ENCODE data around the gene EEF1A1.

The EEF1A1 gene

DNA sequence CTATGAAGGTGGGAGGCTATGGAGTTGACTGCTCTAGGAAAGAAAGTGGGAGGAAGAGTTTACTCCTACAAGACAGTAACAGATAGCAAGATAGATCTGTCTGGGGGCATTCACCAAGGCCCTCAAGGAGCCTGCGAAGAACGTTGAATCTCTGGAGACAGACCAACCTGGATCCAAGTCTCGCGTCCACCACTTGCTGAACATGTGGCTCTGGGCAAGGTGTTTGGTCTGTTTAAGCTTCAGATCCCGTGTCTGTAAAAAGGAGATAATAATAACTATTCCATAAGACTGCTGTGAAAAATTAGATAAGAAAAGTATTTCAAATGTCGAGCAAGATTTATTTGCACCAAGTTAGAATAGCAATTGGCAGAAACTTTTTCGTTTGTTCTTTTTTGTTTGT is 8.1 kb upstream of the EEF1A1 start:
- Histone ChIP-seq H3K27me3 (ENCODE audit: low read depth, low read length) (no peaks in the 10 kb centered on the region), H3K9ac (ENCODE audit: low read length) (no peak overlapping the region), H3K4me3 (ENCODE audit: low read length) (no peak overlapping the region), H3K9me3 (ENCODE audit: insufficient read depth, low read length) (no peaks in the 10 kb centered on the region), H2AFZ (ENCODE audit: low read depth, low read length) (no peak overlapping the region), H3K4me1 (ENCODE audit: low read length) (peaks cover 5% of the 10 kb centered on the region), H3K79me2 (ENCODE audit: low read length) (no peaks in the 10 kb centered on the region), H4K20me1 (ENCODE audit: insufficient read depth, low read length) (no peaks in the 10 kb centered on the region), H3K4me2 (ENCODE audit: low read length) (no peak overlapping the region), H3K27ac (ENCODE audit: low read length) (no peak overlapping the region), H3K36me3 (replicated peaks; ENCODE audit: low read depth, low read length) (no peaks in the 10 kb centered on the region)
- no peak for TF ChIP-seq EZH2phosphoT487 (IDR thresholded peaks at IDR 0.05; ENCODE audit: low read depth)
- TF ChIP-seq, protein P1, sequence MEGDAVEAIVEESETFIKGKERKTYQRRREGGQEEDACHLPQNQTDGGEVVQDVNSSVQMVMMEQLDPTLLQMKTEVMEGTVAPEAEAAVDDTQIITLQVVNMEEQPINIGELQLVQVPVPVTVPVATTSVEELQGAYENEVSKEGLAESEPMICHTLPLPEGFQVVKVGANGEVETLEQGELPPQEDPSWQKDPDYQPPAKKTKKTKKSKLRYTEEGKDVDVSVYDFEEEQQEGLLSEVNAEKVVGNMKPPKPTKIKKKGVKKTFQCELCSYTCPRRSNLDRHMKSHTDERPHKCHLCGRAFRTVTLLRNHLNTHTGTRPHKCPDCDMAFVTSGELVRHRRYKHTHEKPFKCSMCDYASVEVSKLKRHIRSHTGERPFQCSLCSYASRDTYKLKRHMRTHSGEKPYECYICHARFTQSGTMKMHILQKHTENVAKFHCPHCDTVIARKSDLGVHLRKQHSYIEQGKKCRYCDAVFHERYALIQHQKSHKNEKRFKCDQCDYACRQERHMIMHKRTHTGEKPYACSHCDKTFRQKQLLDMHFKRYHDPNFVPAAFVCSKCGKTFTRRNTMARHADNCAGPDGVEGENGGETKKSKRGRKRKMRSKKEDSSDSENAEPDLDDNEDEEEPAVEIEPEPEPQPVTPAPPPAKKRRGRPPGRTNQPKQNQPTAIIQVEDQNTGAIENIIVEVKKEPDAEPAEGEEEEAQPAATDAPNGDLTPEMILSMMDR (IDR thresholded peaks at IDR 0.05; ENCODE audit: low read depth, low read length) = no peak

DNA sequence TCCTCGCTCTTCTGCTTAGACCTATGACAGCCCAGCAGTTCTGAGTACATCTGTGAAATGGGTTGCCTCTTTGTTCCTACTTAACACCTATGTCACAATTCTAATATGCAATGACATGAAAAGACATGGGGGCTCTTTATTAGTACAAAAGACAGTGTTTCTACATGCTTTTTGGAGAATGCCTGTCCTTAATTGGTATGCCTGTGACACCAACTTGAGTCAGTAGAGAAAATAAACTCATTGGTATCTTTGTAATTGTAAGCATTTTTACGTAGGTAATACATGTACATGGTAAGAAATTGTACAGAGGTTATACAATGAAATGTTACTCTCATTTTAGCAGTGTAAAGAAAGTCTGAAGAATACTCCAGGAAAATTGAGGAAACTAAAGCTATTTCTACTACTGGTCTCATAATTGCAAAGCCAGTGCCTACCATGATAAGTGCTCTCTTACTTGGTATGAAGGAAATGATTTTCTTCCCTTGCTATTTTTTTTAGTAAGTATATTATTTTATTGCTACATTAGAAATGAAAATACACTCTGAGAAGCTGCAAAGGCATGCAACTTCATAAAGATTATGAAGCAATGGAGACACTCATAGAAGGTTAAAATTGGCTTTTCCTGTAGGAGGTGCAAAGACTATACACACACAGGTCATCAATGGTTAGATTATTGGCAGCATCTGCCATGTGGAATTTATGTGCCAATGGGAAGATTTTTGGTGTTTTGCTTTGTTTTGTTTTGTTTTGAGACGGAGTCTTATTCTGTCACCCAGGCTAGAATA is 4.9 kb upstream of the EEF1A1 start:
- H3K9me3 ChIP-seq (ENCODE audit: insufficient read depth, low read length) = no peaks in the 10 kb centered on the region
- H3K27ac ChIP-seq (ENCODE audit: low read length) = no peak overlapping the region
- no peaks in the 10 kb centered on the region for H3K27me3 ChIP-seq (ENCODE audit: low read depth, low read length)
- peaks cover 21% of the 10 kb centered on the region for H3K79me2 ChIP-seq (ENCODE audit: low read length)
- no peak overlapping the region for H3K9ac ChIP-seq (ENCODE audit: low read length)
- no peak overlapping the region for H3K4me3 ChIP-seq (ENCODE audit: low read length)
- TF ChIP-seq, protein P1 (IDR thresholded peaks at IDR 0.05; ENCODE audit: low read depth, low read length) = no peak
- no peak for TF ChIP-seq EZH2phosphoT487 (IDR thresholded peaks at IDR 0.05; ENCODE audit: low read depth)
- no peaks in the 10 kb centered on the region for H4K20me1 ChIP-seq (ENCODE audit: insufficient read depth, low read length)
- peaks cover 16% of the 10 kb centered on the region for H3K4me1 ChIP-seq (ENCODE audit: low read length)
- H3K36me3 ChIP-seq (replicated peaks; ENCODE audit: low read depth, low read length) = peaks cover under 1% of the 10 kb centered on the region
- no peak overlapping the region for H3K4me2 ChIP-seq (ENCODE audit: low read length)
- no peak overlapping the region for H2AFZ ChIP-seq (ENCODE audit: low read depth, low read length)

DNA sequence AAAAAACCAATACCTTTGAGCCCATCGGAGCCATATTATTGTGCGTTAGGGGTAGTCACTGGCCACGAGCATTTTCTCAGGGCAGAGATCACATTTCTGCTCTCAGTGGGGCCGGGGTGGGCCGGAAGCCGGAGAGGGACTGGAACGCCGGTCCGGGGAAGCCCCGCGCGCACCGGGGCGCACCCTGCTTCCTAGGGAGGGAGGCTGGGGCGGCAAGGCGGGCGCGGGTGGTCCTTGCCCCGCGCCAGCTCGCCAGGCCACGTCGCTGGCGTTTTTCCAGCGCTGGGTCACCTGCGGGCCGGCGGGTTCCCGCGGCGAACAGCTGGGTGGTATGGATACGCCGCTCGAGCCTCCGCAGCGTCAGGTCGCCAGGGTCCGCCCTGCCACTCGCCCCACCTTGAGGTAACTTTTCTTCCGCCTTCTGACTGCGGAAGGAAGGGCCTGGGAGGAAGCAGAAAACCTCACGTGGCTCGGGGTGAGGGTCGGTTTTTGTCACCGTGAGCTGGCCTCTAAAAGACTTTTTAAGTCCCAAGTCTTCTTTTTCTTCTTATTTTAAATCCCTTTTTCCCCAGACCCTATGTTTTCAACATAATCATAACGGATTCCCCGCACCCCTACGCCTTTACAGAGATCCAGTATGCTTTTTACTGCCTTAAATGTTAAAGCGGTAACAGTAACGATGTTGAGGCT is 2.7 kb upstream of the EEF1A1 start:
- peak overlapping the region; percentile 95 for H3K27ac ChIP-seq (ENCODE audit: low read length)
- peaks cover 14% of the 10 kb centered on the region for H4K20me1 ChIP-seq (ENCODE audit: insufficient read depth, low read length)
- H3K9ac ChIP-seq (ENCODE audit: low read length) = peak overlapping the region; percentile 90
- H2AFZ ChIP-seq (ENCODE audit: low read depth, low read length) = peak overlapping the region; percentile 84
- H3K4me2 ChIP-seq (ENCODE audit: low read length) = peak overlapping the region; percentile 84
- H3K27me3 ChIP-seq (ENCODE audit: low read depth, low read length) = no peaks in the 10 kb centered on the region
- no peak for TF ChIP-seq EZH2phosphoT487 (IDR thresholded peaks at IDR 0.05; ENCODE audit: low read depth)
- TF ChIP-seq, protein P1 (IDR thresholded peaks at IDR 0.05; ENCODE audit: low read depth, low read length) = no peak
- H3K36me3 ChIP-seq (replicated peaks; ENCODE audit: low read depth, low read length) = peaks cover 21% of the 10 kb centered on the region
- H3K4me1 ChIP-seq (ENCODE audit: low read length) = peaks cover 26% of the 10 kb centered on the region
- peaks cover 42% of the 10 kb centered on the region for H3K79me2 ChIP-seq (ENCODE audit: low read length)
- peak overlapping the region; percentile 92 for H3K4me3 ChIP-seq (ENCODE audit: low read length)
- no peaks in the 10 kb centered on the region for H3K9me3 ChIP-seq (ENCODE audit: insufficient read depth, low read length)

DNA sequence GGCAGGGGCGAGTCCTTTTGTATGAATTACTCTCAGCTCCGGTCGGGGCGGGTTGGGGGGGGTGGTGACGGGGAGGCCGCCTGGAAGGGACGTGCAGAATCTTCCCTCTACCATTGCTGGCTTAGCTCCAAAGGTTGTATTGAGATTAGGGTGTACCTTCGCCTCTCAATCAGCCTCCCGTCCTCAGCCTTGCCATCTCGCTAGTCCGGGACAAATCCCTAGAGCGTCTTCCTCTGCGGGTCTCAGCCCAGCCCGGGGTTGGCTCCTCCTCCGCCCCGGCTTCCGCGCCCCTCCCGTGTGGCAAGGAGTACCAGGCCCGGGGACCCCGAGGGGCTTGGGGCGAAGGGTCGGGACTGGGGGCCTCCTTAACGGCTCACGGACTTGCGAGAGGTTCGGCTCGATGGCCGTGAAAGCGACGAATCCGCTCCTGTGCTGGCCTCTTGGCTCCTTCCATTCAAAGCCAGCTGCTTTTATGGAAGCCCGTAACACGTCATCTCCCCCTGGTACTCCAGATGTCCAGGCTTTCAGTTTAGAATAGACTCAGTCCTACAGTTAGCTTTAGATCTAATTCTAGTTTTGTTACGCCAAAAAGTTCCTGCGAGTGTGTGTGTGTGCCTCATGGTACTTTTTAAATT is 636 bp upstream of the EEF1A1 start:
- Histone ChIP-seq H4K20me1 (ENCODE audit: insufficient read depth, low read length) (peaks cover 33% of the 10 kb centered on the region), H3K27me3 (ENCODE audit: low read depth, low read length) (no peaks in the 10 kb centered on the region), H3K79me2 (ENCODE audit: low read length) (peaks cover 51% of the 10 kb centered on the region), H3K36me3 (replicated peaks; ENCODE audit: low read depth, low read length) (peaks cover 38% of the 10 kb centered on the region), H3K9ac (ENCODE audit: low read length) (peak overlapping the region; percentile 90), H3K4me2 (ENCODE audit: low read length) (peak overlapping the region; percentile 84), H2AFZ (ENCODE audit: low read depth, low read length) (peak overlapping the region; percentile 17), H3K4me1 (ENCODE audit: low read length) (peaks cover 43% of the 10 kb centered on the region), H3K27ac (ENCODE audit: low read length) (peak overlapping the region; percentile 95), H3K4me3 (ENCODE audit: low read length) (peak overlapping the region; percentile 92), H3K9me3 (ENCODE audit: insufficient read depth, low read length) (no peaks in the 10 kb centered on the region)
- no peak for TF ChIP-seq EZH2phosphoT487 (IDR thresholded peaks at IDR 0.05; ENCODE audit: low read depth)
- TF ChIP-seq, protein P1 (IDR thresholded peaks at IDR 0.05; ENCODE audit: low read depth, low read length) = no peak

All from OCI-LY3 (cell line).